ENCODE results near the gene NELFA.

Gene NELFA

GRCh38 chr4:1945124-1945895 lies 63.5 kb downstream of the NELFA start:
- no peaks in the 10 kb centered on the region for H3F3A ChIP-seq (ENCODE audit: insufficient read depth)
- peaks cover 3% of the 10 kb centered on the region; the same call in 1 of the 2 replicates for H3K79me2 ChIP-seq (ENCODE audit: insufficient read depth, low read length)
- no peak overlapping the region for H3K4me2 ChIP-seq (ENCODE audit: low read depth, low read length, poor library complexity, severe bottlenecking)
- no peak overlapping the region for H3K9ac ChIP-seq (ENCODE audit: low read length)
- no peak overlapping the region for H3K27ac ChIP-seq (ENCODE audit: low read depth, low read length)
- H3K9me3 ChIP-seq (ENCODE audit: insufficient read depth, low read length) = no peaks in the 10 kb centered on the region
- no peaks in the 10 kb centered on the region for H4K20me1 ChIP-seq (ENCODE audit: low read depth, low read length)
- H2AFZ ChIP-seq (ENCODE audit: low read depth, low read length, severe bottlenecking) = no peak overlapping the region
- no peak overlapping the region for H3K4me3 ChIP-seq (ENCODE audit: insufficient read depth, low read length, poor library complexity, severe bottlenecking)
- H3K27me3 ChIP-seq (ENCODE audit: low read length) = no peaks in the 10 kb centered on the region
- no peak for TF ChIP-seq EZH2phosphoT487 (conservative IDR thresholded peaks at IDR 0.05; ENCODE audit: low read length)
- no peaks in the 10 kb centered on the region for H3K9me2 ChIP-seq (replicated peaks; ENCODE audit: insufficient read depth, low read length)
- peaks cover 32% of the 10 kb centered on the region for H3K36me3 ChIP-seq (ENCODE audit: low read length)

- Histone ChIP-seq H3K36me3 (ENCODE audit: low read length) (peaks cover 44% of the 10 kb centered on the region), H3K9ac (ENCODE audit: low read length) (no peak overlapping the region), H3K27me3 (ENCODE audit: low read length) (no peaks in the 10 kb centered on the region), H2AFZ (ENCODE audit: low read depth, low read length, severe bottlenecking) (no peak overlapping the region), H3K9me3 (ENCODE audit: insufficient read depth, low read length) (no peaks in the 10 kb centered on the region), H3K4me3 (ENCODE audit: insufficient read depth, low read length, poor library complexity, severe bottlenecking) (no peak overlapping the region), H3K79me2 (ENCODE audit: insufficient read depth, low read length) (peaks cover 3% of the 10 kb centered on the region; the same call in 1 of the 2 replicates), H3K27ac (ENCODE audit: low read depth, low read length) (no peak overlapping the region), H4K20me1 (ENCODE audit: low read depth, low read length) (0 out of 2 replicates have a peak, but pooled peaks cover under 1% of the 10 kb centered on the region), H3F3A (ENCODE audit: insufficient read depth) (no peaks in the 10 kb centered on the region), H3K9me2 (replicated peaks; ENCODE audit: insufficient read depth, low read length) (no peaks in the 10 kb centered on the region), H3K4me2 (ENCODE audit: low read depth, low read length, poor library complexity, severe bottlenecking) (no peak overlapping the region)
- no peak for TF ChIP-seq CTCF (IDR thresholded peaks at IDR 0.05; ENCODE audit: insufficient read depth, low read length, poor library complexity, severe bottlenecking)
- no peak for TF ChIP-seq EZH2phosphoT487 (conservative IDR thresholded peaks at IDR 0.05; ENCODE audit: low read length)
Measured at GRCh38 chr4:1943928-1944327, 64.8 kb downstream of the NELFA start.

- H3K27ac ChIP-seq (ENCODE audit: low read depth, low read length) = no peak overlapping the region
- H3K36me3 ChIP-seq (ENCODE audit: low read length) = peaks cover 48% of the 10 kb centered on the region
- no peaks in the 10 kb centered on the region for H3K9me3 ChIP-seq (ENCODE audit: insufficient read depth, low read length)
- H3K9ac ChIP-seq (ENCODE audit: low read length) = no peak overlapping the region
- peaks cover 3% of the 10 kb centered on the region; the same call in 1 of the 2 replicates for H3K79me2 ChIP-seq (ENCODE audit: insufficient read depth, low read length)
- no peaks in the 10 kb centered on the region for H3F3A ChIP-seq (ENCODE audit: insufficient read depth)
- no peak overlapping the region for H3K4me3 ChIP-seq (ENCODE audit: insufficient read depth, low read length, poor library complexity, severe bottlenecking)
- H4K20me1 ChIP-seq (ENCODE audit: low read depth, low read length) = 0 out of 2 replicates have a peak, but pooled peaks cover 5% of the 10 kb centered on the region
- no peak overlapping the region for H3K4me2 ChIP-seq (ENCODE audit: low read depth, low read length, poor library complexity, severe bottlenecking)
- no peak overlapping the region for H2AFZ ChIP-seq (ENCODE audit: low read depth, low read length, severe bottlenecking)
- no peaks in the 10 kb centered on the region for H3K27me3 ChIP-seq (ENCODE audit: low read length)
- no peaks in the 10 kb centered on the region for H3K9me2 ChIP-seq (replicated peaks; ENCODE audit: insufficient read depth, low read length)
- no peak for TF ChIP-seq EZH2phosphoT487 (conservative IDR thresholded peaks at IDR 0.05; ENCODE audit: low read length)
- no peak for TF ChIP-seq CTCF (IDR thresholded peaks at IDR 0.05; ENCODE audit: insufficient read depth, low read length, poor library complexity, severe bottlenecking)
Measured at GRCh38 chr4:1940566-1940965, 68.2 kb downstream of the NELFA start.

All from SU-DHL-6 (cell line).